ENCODE results near the gene PPP1R13B. TPM values are rescaled to one million over a fixed set of nuclear protein-coding genes. Genes with fewer than 3 reads are reported as not detected.

The PPP1R13B gene
- total RNA-seq, 1 donor from 2014 or later, result 7.3 TPM

DNA sequence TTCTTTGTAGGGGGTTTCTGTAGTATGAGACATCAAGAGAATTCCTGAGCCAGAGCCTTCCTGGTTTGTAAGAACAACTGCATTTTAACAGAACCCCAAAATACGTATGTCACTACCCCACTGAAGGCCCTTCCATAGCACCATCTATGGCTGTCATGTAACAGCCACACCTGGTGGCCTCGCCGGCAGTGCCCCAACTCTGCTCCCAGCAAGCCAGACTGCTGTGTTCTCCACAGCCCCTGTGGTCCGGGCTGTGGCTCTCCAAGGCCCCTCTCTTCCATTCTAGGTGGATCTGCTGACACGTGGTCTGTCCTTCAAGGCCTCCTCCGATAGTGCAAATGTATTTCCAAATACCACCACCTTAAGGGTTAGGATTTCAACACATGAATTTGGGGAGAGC lies 9.9 kb upstream of the PPP1R13B start:
- no peak for DNase-seq (ENCODE audit: low read depth)
- Histone ChIP-seq H3K36me3 (ENCODE audit: control insufficient read depth, insufficient read depth, low read length) (no peaks in the 10 kb centered on the region), H3K27me3 (ENCODE audit: control insufficient read depth, insufficient read depth, low read length) (peaks cover 3% of the 10 kb centered on the region), H3K4me3 (ENCODE audit: low read depth, low read length) (no peak overlapping the region)
- TF ChIP-seq CTCF (IDR thresholded peaks at IDR 0.05; ENCODE audit: insufficient read depth, low read length, poor library complexity, severe bottlenecking), result no peak

GRCh38 chr14:103856607-103857006 lies 9.2 kb upstream of the PPP1R13B start:
- DNase-seq (ENCODE audit: low read depth), result no peak
- Histone ChIP-seq H3K27me3 (ENCODE audit: control insufficient read depth, insufficient read depth, low read length) (peaks cover 3% of the 10 kb centered on the region), H3K4me3 (ENCODE audit: low read depth, low read length) (no peak overlapping the region), H3K36me3 (ENCODE audit: control insufficient read depth, insufficient read depth, low read length) (no peaks in the 10 kb centered on the region)
- TF ChIP-seq CTCF (IDR thresholded peaks at IDR 0.05; ENCODE audit: insufficient read depth, low read length, poor library complexity, severe bottlenecking), result no peak

- H3K4me3 ChIP-seq (ENCODE audit: low read depth, low read length), result no peak overlapping the region
- no peak for TF ChIP-seq CTCF (IDR thresholded peaks at IDR 0.05; ENCODE audit: insufficient read depth, low read length, poor library complexity, severe bottlenecking)
- no peaks in the 10 kb centered on the region for H3K36me3 ChIP-seq (ENCODE audit: control insufficient read depth, insufficient read depth, low read length)
- no peak for DNase-seq (ENCODE audit: low read depth)
- H3K27me3 ChIP-seq (ENCODE audit: control insufficient read depth, insufficient read depth, low read length), result peaks cover 3% of the 10 kb centered on the region
Measured at GRCh38 chr14:103856105-103856504, 8.7 kb upstream of the PPP1R13B start.

DNA sequence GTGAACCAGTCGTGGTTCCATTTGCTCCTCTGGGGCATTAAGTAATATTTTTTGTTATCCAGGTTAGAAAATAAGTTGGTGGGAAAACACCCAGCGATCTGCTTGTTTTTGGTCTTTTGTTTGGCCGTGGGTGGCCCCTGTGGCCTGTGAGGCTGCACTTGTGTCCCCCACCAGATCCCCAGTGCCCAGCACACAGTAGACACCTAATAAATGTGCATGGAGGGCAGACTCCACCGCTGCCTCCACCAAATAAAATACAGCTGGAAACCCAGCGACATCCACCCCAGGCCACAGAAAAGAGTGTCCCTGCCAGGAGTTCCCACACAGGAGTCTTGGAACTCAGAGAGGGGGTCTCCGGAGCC lies 8.3 kb upstream of the PPP1R13B start:
- peaks cover 3% of the 10 kb centered on the region for H3K27me3 ChIP-seq (ENCODE audit: control insufficient read depth, insufficient read depth, low read length)
- DNase-seq (ENCODE audit: low read depth), result no peak
- no peaks in the 10 kb centered on the region for H3K36me3 ChIP-seq (ENCODE audit: control insufficient read depth, insufficient read depth, low read length)
- H3K4me3 ChIP-seq (ENCODE audit: low read depth, low read length), result no peak overlapping the region
- no peak for TF ChIP-seq CTCF (IDR thresholded peaks at IDR 0.05; ENCODE audit: insufficient read depth, low read length, poor library complexity, severe bottlenecking)

GRCh38 chr14:103854822-103855733 lies 7.7 kb upstream of the PPP1R13B start:
- Histone ChIP-seq H3K27me3 (ENCODE audit: control insufficient read depth, insufficient read depth, low read length) (peaks cover 3% of the 10 kb centered on the region), H3K4me3 (ENCODE audit: low read depth, low read length) (no peak overlapping the region), H3K36me3 (ENCODE audit: control insufficient read depth, insufficient read depth, low read length) (no peaks in the 10 kb centered on the region)
- no peak for DNase-seq (ENCODE audit: low read depth)
- no peak for TF ChIP-seq CTCF (IDR thresholded peaks at IDR 0.05; ENCODE audit: insufficient read depth, low read length, poor library complexity, severe bottlenecking)

Data from kidney epithelial cell (primary cell).